Measurements from ENCODE around the gene GPR22.

GPR22 gene, protein sequence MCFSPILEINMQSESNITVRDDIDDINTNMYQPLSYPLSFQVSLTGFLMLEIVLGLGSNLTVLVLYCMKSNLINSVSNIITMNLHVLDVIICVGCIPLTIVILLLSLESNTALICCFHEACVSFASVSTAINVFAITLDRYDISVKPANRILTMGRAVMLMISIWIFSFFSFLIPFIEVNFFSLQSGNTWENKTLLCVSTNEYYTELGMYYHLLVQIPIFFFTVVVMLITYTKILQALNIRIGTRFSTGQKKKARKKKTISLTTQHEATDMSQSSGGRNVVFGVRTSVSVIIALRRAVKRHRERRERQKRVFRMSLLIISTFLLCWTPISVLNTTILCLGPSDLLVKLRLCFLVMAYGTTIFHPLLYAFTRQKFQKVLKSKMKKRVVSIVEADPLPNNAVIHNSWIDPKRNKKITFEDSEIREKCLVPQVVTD

DNA sequence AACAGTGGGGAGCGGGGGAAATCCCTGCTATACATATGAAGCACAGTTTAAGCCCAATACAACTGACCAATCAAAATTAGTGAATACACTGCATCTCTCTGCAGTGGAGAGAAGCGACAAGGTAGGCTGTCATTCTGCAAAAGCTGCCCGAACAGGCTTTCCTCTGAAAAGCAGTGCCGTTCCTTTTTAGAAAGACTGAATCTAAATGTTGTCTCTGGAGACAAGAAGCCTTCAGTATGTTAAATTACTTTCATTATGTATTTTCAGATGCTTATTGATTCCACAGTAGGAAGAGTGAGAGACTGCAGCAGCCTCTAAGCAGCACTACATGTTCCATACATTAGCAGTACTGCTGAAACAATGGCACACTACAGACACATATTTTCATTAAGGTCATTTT is at the start of gene GPR22:
GPR22 (plus strand) TSS at position 129 of the 400 bp plus-strand sequence. CDS start 4,004 bp downstream, outside the sequence.
- intact Hi-C loops (cut with DNase I): loop anchor here (10.0 kb wide), 1 partner anchor 275 kb away; the partner anchor contains the start of gene CBLL1
- DNase-seq: peak in 15 of 42 donors; percentile 18 to 54 (median 31)

- DNase-seq: no peak
- intact Hi-C loops (cut with DNase I): no loop called here
Measured at GRCh38 chr7:107427462-107427861, 42.4 kb upstream of the GPR22 start.

GRCh38 chr7:107428642-107429041 is 41.2 kb upstream of the GPR22 start:
- no peak for DNase-seq
- intact Hi-C loops (cut with DNase I): no loop called here

DNA sequence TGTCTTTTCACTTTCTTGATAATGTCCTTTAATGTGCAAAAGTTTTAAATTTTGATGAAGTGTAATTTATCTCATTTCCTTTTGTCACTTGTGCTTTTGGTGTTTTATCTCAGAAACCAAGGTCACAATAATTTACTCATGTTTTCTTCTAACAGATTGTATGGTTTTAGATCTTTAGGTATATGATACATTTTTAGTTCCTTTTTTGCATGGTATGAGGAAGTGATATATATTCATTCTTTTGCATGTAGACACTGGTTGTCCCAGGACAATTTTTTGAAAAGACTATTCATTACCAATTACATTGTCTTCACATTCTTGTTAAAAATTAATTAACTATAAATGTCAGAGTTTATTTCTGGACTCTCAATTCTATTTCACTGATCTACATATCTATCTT is 39.8 kb upstream of the GPR22 start:
- no peak for DNase-seq
- intact Hi-C loops (cut with DNase I): no loop called here

DNA sequence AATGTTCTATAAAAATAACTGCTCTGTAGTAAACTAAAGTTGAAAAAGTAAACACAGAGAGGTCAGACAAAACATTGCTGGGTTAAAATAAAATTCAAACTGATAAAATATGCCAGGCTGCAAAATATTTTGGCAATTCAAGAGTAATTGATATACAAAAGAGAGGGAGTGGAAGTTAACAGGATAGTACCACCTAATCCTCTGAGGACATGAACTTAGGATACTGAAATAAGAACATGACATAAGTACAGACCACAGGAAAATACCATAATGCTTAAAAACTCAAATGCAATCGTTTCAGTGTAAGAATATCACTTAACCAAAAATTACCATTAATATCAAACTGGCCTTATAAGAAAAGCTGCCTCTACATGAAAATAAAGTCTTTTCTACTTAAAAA is 37.6 kb upstream of the GPR22 start:
- intact Hi-C loops (cut with DNase I): no loop called here
- no peak for DNase-seq

DNA sequence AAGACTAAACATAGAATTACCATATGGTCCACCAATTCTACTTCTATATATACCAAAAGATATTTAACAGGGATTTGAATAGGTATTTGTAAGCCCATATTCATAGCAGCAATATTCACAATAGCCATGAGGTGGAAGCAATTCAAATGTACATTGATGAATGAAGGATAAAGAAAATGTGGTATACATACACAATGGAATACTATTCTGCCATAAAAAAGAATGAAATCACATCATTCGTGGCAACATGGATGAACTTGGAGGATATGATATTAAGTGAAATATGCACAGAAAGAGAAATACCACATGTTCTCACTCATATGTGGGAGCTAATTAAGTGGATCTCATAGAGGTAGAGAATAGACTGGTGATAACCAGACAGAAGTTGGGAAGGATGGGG is 34.1 kb upstream of the GPR22 start:
- intact Hi-C loops (cut with DNase I): no loop called here
- DNase-seq: no peak

DNA sequence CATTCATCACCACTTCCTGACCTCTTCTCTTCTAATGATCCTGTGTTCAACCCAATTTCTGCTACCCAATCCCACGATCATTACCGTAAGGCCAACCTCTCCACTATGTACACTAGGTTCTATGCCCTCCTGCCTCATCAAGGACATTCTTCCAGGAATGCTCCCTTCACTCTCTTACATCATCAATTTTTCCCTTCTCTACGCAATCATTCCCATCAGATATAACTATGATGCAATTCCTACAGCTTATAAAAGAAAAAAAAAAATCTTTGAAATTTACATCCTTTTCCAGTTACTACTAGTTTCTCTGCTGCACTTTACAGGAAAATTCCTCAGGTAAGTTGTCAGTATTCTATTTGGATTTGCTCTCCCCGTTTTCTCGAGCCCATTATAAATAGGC is 30.8 kb upstream of the GPR22 start:
- DNase-seq: no peak
- intact Hi-C loops (cut with DNase I): no loop called here

DNA sequence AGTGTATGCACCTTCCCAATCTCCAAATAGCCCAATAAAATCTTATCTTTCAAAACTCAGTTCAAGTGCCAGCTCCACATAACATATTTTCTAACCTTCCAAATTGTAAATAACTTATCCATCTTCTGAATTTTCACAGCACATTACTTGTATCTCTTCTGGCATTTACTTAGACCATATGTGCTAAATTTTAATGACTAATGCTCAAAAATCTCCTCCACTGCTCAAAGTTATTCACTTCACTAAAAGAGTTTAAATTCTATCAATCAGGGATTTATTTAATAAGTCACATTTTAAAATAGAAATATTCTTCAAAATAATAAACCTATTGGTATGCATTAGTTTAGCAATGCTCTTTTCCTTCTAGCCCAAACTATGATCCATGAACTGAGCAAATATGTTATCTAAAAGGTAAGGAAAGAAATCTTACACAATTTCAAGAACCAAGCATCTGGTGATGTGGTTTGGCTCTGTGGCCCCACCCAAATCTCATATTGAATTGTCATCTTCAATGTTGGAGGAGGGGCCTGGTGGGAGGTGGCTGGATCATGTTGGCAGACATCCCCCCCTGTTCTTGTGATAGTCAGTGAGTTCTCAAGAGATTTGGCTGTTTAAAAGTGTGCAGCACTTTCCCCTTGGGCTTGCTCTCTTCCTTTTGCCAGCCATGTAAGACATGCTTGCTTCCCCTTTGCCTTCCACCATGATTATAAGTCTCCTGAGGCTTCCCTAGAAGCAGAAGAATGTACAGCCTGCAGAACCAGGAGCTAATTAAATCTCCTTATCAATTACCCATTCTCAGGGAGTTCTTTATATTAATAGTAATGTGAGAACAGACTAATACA is 28.1 kb upstream of the GPR22 start:
- no peak for DNase-seq
- intact Hi-C loops (cut with DNase I): no loop called here

DNA sequence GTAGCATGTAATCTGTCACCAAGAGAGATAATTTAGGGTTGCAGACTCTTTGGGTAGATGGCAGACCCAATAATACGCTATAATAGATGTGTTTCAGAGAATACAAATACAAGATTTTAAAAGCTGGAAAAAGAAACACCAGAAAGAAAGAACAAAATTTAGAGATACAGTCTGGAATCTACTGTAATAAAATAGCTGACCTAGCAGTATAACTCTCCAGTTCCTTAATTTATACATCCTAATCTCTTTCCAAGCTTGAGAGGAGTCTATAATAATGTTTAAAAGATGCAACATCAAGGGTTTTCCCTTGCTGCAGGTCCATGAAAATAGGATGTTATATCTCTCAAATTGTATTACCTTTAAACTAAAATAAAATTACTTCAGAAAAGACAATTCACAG is 27.2 kb upstream of the GPR22 start:
- intact Hi-C loops (cut with DNase I): no loop called here
- DNase-seq: no peak

DNA sequence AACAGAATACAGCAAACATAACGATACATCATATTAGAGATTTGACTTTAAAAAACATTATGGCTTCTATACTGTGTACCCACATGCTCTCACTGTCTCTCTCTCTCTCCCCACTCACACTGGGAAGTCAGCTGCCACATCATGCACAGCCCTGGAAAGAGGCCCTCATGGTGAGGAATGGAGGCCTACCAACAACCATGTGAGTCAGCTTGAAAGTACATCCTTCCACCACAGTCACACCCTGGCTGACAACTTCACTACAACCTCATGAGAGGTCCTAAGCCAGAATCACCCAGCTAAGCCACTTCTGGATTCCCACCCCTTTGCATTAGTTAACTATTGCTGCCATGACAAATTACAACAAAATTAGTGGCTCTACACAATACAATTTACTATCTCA is 23.3 kb upstream of the GPR22 start:
- DNase-seq: no peak
- intact Hi-C loops (cut with DNase I): no loop called here

- intact Hi-C loops (cut with DNase I): no loop called here
- peak in 7 of 42 donors; percentile 17 to 53 (median 27) for DNase-seq
Measured at GRCh38 chr7:107446988-107447387, 22.9 kb upstream of the GPR22 start.

- intact Hi-C loops (cut with DNase I): no loop called here
- DNase-seq: no peak
Measured at GRCh38 chr7:107450970-107451369, 18.9 kb upstream of the GPR22 start.

DNA sequence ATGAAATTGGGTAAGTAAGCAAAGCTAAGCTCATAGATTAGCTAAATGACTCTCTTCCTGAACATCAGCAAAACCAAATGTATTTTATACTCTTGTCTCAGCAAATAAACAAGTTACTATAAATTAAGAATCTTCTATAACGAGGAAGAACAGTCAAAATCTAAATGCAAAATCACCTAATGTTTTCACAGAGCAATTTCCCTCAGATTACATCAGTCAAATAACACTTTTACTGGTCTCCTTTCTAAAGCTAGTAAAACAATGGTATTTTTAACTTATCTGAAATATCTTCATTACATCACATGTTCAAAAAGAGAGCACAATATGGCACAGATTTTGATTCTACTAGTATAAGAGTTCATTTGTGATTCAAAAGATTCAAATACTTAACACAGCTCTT is 16.5 kb upstream of the GPR22 start:
- intact Hi-C loops (cut with DNase I): no loop called here
- DNase-seq: no peak

DNA sequence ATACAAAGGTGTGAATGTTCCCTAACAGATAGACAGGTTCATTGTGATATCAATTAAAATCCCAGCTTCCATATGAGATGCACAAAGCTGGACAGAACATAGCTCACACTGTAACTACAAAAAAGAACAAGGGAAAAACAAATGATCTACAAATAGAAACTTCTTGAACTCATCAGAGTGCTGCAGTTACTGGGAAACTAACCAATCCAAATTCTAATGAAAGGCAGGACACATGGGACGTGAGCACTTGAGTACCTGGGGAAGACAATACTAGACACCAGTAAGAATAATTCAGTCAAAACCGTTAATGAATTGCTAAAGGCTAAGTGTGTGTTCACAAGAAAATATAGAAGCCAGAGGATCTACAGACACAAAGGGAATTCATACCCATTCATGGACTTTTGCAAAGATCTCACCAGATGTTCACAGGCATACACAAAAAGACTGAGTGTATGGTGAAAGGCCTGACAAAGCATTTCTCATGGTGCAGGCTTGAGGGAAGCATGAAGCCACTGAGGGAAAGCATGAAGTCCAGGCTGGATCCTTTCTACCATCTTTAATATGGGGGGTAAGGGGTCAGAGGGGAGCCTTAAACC is 7.8 kb upstream of the GPR22 start:
- intact Hi-C loops (cut with DNase I): loop anchor here (10.0 kb wide), 1 partner anchor 283 kb away; the partner anchor contains the start of gene CBLL1
- DNase-seq: peak in 1 of 42 donors; percentile 29

GRCh38 chr7:107463139-107464078 is 6.4 kb upstream of the GPR22 start:
- DNase-seq: peak; percentile 35 to 86 (median 66)
- intact Hi-C loops (cut with DNase I): loop anchor here (10.0 kb wide), 1 partner anchor 281 kb away; the partner anchor contains the start of gene CBLL1

- no peak for DNase-seq
- intact Hi-C loops (cut with DNase I): loop anchor here (10.0 kb wide), 1 partner anchor 280 kb away; the partner anchor contains the start of gene CBLL1
Measured at GRCh38 chr7:107464666-107465226, 5.1 kb upstream of the GPR22 start.

GRCh38 chr7:107467972-107468371 is 1.9 kb upstream of the GPR22 start:
- intact Hi-C loops (cut with DNase I): loop anchor here (10.0 kb wide), 1 partner anchor 277 kb away; the partner anchor contains the start of gene CBLL1
- DNase-seq: no peak

GRCh38 chr7:107468824-107469223 is 1.0 kb upstream of the GPR22 start:
- intact Hi-C loops (cut with DNase I): loop anchor here (10.0 kb wide), 1 partner anchor 276 kb away; the partner anchor contains the start of gene CBLL1
- DNase-seq: no peak
